ENCODE data around the gene FOXP1. TPM values are rescaled to one million over a fixed set of nuclear protein-coding genes. Genes with fewer than 3 reads are reported as not detected.

The FOXP1 gene
- total RNA-seq, 1 experiment from 2014 or later: 2.9 TPM

GRCh38 chr3:71348001-71348632 is 235.4 kb downstream of the FOXP1 start:
- Histone ChIP-seq H3K27me3 (ENCODE audit: control insufficient read depth, insufficient read depth, low read length) (no peaks in the 10 kb centered on the region), H3K27ac (ENCODE audit: low read length) (no peak overlapping the region), H3K9me3 (ENCODE audit: control insufficient read depth, insufficient read depth, low read depth, low read length) (no peaks in the 10 kb centered on the region), H3K4me1 (ENCODE audit: control insufficient read depth, insufficient read depth, low read length) (no peaks in the 10 kb centered on the region), H3K4me3 (ENCODE audit: low read depth in 2 of 2, low read length in 2 of 2) (no peak overlapping the region), H3K36me3 (ENCODE audit: control insufficient read depth, insufficient read depth, low read length) (no peaks in the 10 kb centered on the region)
- POLR2A ChIA-PET: no interaction called here
- CTCF ChIA-PET: no interaction called here
- no peak for DNase-seq (ENCODE audit: low read depth, low spot score)
- TF ChIP-seq REST (IDR thresholded peaks at IDR 0.05; ENCODE audit: insufficient read depth in 1 of 2, low read depth in 2 of 2, low read length in 1 of 2) (no peak), CTCF (IDR thresholded peaks at IDR 0.05) (no peak), TCF7L2 (IDR thresholded peaks at IDR 0.05; ENCODE audit: low read depth, low read length) (no peak), SIN3A (IDR thresholded peaks at IDR 0.05; ENCODE audit: borderline replicate concordance, insufficient read depth, low read depth, low read length) (no peak), POLR2AphosphoS5 (IDR thresholded peaks at IDR 0.05; ENCODE audit: low read depth, low read length) (no peak)
- in situ Hi-C loops (cut with HindIII; ENCODE audit: low pct_unique_long_range_greater_than_20kb, low sequenced_read_pairs) (no loop called here), intact Hi-C loops (cut with micrococcal nuclease; ENCODE audit: unreplicated experiment) (no loop called here)
- ATAC-seq: no peak
- no TSS peak for BruUV-seq (replicated peaks)

- in situ Hi-C loops (cut with HindIII; ENCODE audit: low pct_unique_long_range_greater_than_20kb, low sequenced_read_pairs): no loop called here
- CTCF ChIA-PET: no interaction called here
- Histone ChIP-seq H3K4me1 (ENCODE audit: control insufficient read depth, insufficient read depth, low read length) (no peaks in the 10 kb centered on the region), H3K36me3 (ENCODE audit: control insufficient read depth, insufficient read depth, low read length) (no peaks in the 10 kb centered on the region), H3K4me3 (ENCODE audit: low read depth in 2 of 2, low read length in 2 of 2) (no peak overlapping the region), H3K27ac (ENCODE audit: low read length) (no peak overlapping the region), H3K9me3 (ENCODE audit: control insufficient read depth, insufficient read depth, low read depth, low read length) (no peaks in the 10 kb centered on the region), H3K27me3 (ENCODE audit: control insufficient read depth, insufficient read depth, low read length) (no peaks in the 10 kb centered on the region)
- DNase-seq (ENCODE audit: low read depth, low spot score) (no peak), ATAC-seq (no peak)
- no TSS peak for BruUV-seq (replicated peaks)
- POLR2A ChIA-PET: no interaction called here
- TF ChIP-seq CTCF (IDR thresholded peaks at IDR 0.05): no peak
- no peak for TF ChIP-seq POLR2AphosphoS5 (IDR thresholded peaks at IDR 0.05; ENCODE audit: low read depth, low read length)
- TF ChIP-seq SIN3A (IDR thresholded peaks at IDR 0.05; ENCODE audit: borderline replicate concordance, insufficient read depth, low read depth, low read length): no peak
- no peak for TF ChIP-seq REST (IDR thresholded peaks at IDR 0.05; ENCODE audit: insufficient read depth in 1 of 2, low read depth in 2 of 2, low read length in 1 of 2)
- no peak for TF ChIP-seq TCF7L2 (IDR thresholded peaks at IDR 0.05; ENCODE audit: low read depth, low read length)
- intact Hi-C loops (cut with micrococcal nuclease; ENCODE audit: unreplicated experiment): no loop called here
These were observed 237.5 kb downstream of the FOXP1 start for GRCh38 chr3:71346061-71346460.

Measured in Panc1 (cell line).